Left forelimb (tissue), 1 donor: Measurements from ENCODE around the gene ADAMTS2.
"Not testable (repeated sequence)": the region's sequence is repeated elsewhere in the genome, so short reads cannot be mapped to it uniquely, and the experiment has no call there.

ENCODE experiments used
- DNase-seq: peaks from one replicate; pipeline ENCODE4 v3.0.0-alpha.2; 2018; ENCODE audit warnings: low spot score

The ADAMTS2 gene

GRCh38 chr5:179325296-179326031 is 19.8 kb downstream of the ADAMTS2 start:
- no peak for DNase-seq

- DNase-seq, result no peak
Measured at GRCh38 chr5:179324760-179325295, 20.4 kb downstream of the ADAMTS2 start.

- DNase-seq, result not testable (repeated sequence)
Measured at GRCh38 chr5:179324316-179324715, 20.9 kb downstream of the ADAMTS2 start.

- DNase-seq, result no peak
Measured at GRCh38 chr5:179323026-179323870, 22.0 kb downstream of the ADAMTS2 start.

GRCh38 chr5:179322071-179323025 is 22.9 kb downstream of the ADAMTS2 start:
- DNase-seq, result no peak

GRCh38 chr5:179321206-179321987 is 23.9 kb downstream of the ADAMTS2 start:
- no peak for DNase-seq

- no peak for DNase-seq
Measured at GRCh38 chr5:179319741-179320281, 25.4 kb downstream of the ADAMTS2 start.

GRCh38 chr5:179319123-179319522 is 26.1 kb downstream of the ADAMTS2 start:
- DNase-seq, result no peak

GRCh38 chr5:179318221-179318955 is 26.9 kb downstream of the ADAMTS2 start:
- no peak for DNase-seq

- no peak for DNase-seq
Measured at GRCh38 chr5:179317411-179318220, 27.6 kb downstream of the ADAMTS2 start.

GRCh38 chr5:179316982-179317381 is 28.3 kb downstream of the ADAMTS2 start:
- DNase-seq, result no peak

- DNase-seq, result no peak
Measured at GRCh38 chr5:179316111-179316551, 29.1 kb downstream of the ADAMTS2 start.

- DNase-seq, result no peak
Measured at GRCh38 chr5:179315356-179315890, 29.8 kb downstream of the ADAMTS2 start.

GRCh38 chr5:179314606-179315355 is 30.5 kb downstream of the ADAMTS2 start:
- DNase-seq, result no peak

GRCh38 chr5:179313849-179314521 is 31.3 kb downstream of the ADAMTS2 start:
- DNase-seq, result peak; percentile 90

GRCh38 chr5:179312557-179313235 is 32.6 kb downstream of the ADAMTS2 start:
- DNase-seq, result no peak

- no peak for DNase-seq
Measured at GRCh38 chr5:179311581-179311980, 33.7 kb downstream of the ADAMTS2 start.
